GM21367 (cell line): ENCODE data around the gene TP53BP2.

Source experiments
- ATAC-seq: cut with Tn5 transposase; IDR thresholded peaks from one replicate; pipeline ENCODE4 v1.9.1; 2021; ENCODE audit not compliant: unreplicated experiment

TP53BP2 gene

DNA sequence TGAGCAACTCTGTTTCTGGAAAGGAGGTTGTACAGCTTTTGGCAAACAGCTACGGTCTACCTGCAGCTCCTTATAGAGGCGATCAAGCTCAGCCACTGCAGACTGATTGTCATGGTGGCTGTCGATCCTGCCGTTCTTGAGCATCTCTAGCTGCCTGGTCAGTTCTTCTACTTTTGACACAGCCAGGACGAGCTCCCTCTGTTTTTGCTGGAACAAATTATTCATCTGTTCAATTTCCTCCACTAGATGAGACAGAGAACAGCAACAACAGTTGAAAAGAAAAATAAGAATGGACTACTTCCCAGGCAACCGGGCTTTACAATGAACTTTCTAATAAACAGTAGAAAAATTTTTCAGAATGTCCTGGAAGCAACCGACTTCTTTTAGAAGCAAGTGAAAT lies 42.5 kb downstream of the TP53BP2 start:
- ATAC-seq, result no peak

DNA sequence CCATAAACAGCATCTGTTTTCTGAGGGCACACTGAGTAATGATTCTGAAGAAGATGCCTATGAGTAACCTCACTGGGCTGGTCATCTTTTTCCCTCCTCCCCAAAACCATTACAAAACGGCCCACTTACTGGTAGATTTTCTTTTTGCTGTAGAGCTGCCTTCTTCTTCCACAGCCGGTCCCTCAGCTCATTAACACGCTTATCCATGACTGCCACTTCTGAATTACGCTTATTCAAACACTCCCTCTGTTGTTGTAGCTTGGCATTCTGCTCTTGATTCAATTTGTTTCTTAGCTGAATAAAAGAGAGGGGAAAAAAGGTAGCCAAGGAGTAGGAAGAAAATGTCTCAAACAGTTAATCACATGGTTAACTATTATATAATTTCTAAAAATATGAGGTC lies 43.1 kb downstream of the TP53BP2 start:
- no peak for ATAC-seq

DNA sequence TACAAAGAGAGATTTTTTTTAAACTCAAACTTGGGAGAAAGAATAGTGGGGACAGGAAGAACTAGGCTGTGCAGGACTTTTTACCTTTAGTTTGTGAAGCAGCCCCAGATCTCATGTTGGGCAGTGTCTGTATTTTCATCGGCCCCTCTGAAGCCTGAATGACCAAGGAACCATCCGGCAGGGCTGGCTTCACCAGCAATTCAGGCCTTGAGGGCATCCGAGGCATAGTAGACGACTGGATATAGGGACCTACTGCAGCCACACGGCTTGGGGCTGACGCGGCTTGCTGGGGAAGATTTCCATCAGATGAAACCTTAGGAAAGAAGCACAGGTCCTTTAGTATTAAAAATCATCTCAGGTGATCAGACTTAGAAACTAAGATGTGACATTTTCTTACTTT lies 43.7 kb downstream of the TP53BP2 start:
- ATAC-seq, result no peak

DNA sequence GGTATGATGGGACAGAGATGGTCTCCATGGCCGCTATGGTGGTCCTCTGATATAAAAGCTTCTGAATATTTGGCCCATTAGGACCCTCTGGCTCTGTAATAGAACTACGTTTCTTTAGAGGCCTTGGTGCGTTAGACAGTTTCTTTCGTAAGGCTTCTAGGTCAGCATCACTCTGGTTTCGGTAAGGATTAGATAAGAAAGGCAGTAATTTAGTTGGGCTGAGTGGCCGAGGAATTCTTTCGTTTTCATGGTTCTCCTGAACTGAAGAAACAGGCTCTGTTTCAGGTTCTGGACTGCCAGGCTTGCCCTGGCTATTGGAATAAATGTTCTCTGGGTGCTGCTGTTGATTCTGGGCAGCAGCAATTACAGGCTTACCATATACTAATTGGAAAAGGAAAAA lies 49.5 kb downstream of the TP53BP2 start:
- ATAC-seq, result no peak

DNA sequence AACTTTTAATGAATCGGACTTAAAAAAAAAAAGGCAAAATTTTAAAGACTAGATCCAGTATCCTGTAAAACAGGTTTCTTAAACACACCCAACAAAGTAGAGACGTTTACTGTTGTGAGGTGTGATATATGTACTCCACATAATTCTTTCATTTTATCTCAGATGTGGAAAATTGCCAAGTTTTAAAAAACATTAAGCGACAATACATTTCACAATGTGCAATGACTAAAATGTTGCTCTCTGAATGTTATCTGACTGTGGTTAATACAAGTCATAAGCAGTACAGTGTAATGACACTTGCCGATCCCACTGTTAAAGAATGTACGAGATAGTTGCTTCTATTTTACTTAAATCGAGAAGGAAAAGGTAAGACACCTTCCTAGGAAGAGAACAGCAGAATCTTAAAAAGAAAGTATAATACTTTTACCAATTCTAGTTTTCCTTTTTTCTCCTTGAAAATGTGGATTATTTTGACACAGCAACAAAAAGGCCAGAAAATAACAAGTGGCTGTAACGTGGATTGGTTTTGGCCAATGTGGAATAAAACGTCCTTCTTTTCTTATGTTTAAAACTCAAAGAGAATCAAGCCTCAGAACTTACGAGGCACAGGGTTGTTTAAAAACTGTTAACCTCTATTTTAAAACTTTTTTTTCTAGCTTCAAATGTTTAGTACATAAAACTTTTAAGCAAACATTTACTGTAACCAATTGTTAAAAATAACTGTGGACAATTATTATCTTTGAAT lies 51.4 kb downstream of the TP53BP2 start:
- ATAC-seq, result no peak

DNA sequence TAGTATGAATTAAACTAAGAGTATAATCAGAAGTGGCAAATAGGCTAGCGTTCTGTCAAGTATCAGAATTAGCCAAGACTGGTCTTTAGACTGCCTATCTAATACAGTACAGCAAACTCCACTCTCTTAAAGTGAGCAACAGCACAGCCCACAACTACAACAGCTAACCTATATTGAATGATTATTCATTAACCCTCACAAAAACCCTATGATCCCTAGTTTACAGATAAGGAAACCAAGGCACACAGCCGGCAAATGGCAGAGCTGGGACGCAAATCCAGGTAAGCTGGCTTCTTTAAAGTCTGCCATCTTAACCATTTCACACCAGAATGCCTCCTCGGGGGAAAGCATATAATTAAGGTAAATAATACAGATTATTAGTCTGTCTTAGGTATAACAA lies 52.0 kb downstream of the TP53BP2 start:
- ATAC-seq, result no peak

DNA sequence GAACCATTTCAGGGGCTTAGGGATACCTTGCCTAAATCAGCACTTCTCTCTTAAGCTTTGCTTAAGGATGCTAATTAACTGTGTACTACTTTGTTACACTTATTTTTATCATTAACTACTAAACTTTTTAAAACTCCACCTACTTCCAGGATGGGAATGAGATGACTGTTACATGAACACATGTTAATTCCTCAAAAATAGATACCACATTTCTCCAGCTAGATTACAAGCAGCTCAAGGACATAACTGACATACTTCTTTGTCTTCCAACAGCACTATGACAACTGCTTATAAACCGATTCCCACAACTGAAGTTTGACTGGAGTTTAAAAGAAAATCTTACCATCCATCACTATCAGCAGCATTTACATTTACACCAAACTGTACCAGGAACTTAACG lies 53.7 kb downstream of the TP53BP2 start:
- ATAC-seq, result no peak

DNA sequence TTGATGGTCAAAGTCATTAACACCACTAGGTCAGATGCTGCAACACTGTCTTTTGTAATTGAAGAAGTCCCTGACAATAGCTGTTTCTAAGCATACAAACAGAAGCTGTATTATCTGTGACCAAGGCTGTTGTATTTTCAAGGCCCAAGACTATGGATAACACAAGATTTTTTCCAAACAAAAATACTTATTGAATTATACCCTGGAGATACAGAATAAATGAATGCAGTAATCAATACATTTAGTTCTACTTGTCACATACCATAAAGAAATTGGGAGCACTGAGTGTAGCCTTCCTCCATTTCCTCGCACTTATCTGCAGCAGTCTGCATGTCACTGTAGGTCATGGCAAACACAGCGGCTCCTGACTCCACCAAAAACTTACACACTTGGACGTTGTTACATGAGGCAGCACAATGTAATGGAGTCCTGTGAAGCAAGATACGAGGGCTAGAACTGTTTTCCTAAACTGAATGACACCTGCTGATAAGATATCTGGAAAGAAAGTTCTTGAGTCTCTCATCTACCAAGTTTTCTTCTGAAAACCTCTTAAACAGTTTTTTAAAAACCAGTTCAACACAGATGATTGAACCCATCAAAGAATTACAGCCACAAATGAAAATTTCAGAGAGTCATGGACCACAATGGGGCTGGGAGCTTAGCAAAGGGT lies 56.9 kb downstream of the TP53BP2 start:
- no peak for ATAC-seq

DNA sequence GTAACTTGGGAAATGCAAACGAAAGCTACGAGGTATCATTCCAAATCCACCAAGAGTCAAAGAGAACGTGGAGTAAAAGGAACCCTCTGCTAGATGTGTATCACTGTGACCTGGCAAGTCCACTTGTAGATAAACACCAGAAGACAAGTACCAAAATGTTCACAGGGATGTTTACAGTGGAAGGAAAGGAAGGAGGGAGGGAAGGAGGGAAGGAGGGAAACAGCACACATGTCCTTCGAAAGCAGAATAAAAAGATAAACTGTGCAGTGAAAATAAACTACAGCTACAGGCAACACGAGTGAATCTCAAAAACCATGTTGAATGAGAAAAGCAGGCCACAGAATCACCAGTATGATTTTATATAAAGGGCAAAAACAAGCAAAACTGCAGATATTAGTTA lies 59.9 kb downstream of the TP53BP2 start:
- ATAC-seq, result no peak

DNA sequence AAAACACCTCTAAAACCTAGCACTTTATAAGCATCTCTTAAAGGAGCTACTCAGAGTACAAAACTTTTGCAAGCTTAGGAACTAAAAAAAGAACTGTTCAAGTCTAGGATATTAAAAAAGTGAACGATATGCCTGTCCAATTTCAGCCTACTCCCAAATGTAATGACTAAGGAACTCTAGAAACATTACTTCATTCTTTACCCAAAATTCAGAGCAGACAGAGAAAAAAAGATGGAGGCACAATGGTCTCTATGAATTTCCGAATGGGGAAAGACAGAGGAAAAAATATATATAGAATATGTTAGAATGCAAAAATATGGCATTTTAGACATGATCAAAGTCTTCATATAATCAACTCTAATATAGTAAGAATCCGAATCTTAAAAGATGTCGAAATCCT lies 61.2 kb downstream of the TP53BP2 start:
- no peak for ATAC-seq

DNA sequence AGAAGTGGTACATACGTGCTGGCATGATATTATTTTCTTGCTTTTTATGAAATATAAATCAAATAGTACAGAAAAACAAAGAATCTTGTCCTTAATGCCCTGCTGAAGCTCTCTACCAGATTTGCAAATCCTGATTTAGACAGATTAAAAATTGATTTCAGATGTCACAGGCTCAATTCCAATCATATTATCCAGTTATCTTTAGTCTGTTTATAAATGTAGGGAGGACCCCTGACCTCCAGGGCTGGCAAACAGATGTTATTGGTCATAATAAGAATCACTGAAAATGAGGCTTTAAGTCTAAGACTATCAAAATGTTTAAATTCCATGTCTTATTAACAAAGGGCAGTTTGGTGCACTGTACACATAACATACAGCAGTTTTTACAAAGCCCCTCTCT lies 62.1 kb downstream of the TP53BP2 start:
- no peak for ATAC-seq

DNA sequence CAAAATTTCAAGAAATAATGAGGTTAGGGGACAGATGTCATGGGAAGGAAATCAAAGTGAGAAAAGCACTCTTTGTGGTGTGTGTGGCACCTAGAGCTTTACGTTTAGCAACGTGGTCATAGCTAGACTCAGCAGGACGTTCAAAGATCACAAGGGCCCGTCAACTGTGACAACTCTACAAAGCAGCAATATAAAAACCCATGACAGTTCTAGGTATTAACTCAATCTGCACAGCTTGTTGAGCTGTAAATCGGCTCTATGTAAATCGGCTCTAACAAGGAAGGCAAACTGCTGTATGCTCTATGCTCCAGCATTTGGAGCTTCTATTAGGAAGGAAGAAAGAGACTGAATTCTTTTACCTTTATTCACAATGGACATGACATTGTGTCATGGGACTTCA lies 64.8 kb downstream of the TP53BP2 start:
- no peak for ATAC-seq

DNA sequence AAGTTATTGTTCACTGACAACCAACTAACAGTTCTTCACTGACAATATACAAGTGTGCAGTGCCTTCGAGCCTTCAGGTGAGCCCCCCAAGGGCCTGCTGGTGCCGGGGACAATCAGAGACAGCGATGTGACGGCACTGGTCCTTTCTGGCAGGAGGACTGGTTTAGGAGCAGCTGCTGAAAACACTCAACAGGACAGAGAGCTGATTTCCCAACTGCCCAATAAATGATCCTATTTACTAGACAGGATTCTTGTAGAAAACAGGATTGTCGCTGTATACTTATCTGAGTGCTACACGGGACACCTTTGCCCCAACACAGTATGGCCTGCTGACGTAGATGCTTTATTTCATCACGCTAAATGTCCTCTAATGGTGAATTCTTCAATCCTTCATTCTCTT lies 65.4 kb downstream of the TP53BP2 start:
- ATAC-seq, result no peak

DNA sequence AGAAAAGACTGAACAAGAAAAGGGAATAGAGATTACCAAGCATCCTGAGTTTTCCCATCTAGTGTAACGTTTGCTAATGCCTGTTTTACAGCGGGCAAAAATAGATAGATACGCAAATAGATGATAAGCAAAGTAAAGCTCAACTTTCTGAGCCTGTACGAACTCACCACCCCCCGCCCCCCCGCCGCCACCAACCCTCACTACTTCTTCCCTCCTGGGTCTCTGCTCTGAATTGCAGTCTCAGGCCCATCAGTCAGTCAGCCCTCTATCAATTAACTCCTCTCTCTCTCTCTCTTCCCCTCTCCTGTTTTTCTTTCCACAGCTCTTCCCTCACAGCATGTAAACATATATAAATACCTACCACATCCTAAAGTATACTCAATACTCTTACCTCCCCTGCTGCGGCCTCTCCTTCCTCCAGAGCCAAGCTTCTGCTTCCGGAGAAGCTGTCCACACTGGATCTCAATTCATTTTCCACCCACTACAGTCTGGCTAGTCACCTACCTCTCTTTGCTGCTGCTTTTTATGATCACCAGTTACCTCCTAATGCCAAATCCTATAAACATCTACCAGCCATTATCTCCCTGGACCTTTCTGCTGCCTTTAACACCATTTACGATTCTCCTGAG lies 68.8 kb downstream of the TP53BP2 start:
- no peak for ATAC-seq

DNA sequence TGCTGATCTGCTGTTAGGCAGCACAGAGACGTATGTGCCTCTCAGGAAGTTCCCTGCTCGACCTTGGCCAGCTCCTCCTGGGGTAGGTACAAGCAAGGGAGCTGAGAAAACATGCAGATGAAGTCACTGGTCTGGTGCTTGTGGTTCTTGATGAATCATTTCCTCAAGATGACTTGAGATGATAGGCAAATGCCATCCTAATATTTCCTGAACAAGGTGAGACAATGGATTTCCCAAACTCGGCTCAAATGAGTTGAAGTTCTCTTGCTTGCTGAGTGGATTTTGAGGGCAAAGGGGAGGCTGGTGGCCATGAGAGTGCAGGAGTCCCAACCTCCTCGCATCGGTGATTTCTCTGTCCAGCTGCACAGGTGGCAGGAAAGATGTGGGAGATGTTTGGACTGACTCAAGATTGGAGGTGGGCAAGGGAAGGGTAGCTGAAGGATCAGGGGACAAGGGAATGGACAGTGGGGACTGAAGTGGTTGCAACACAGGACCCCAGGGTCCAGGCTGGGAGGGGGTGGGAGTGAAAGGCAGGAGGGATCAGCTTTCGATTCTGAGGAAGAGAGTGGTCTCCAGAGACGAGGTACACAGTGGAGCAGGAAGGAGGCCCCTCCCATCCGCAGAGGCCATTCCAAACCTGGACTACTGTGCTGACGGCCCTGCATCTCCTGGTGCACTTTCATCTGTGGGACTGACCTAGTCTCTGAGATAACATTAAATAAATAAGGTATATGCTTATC lies 69.5 kb downstream of the TP53BP2 start:
- ATAC-seq, result peak; percentile 42

DNA sequence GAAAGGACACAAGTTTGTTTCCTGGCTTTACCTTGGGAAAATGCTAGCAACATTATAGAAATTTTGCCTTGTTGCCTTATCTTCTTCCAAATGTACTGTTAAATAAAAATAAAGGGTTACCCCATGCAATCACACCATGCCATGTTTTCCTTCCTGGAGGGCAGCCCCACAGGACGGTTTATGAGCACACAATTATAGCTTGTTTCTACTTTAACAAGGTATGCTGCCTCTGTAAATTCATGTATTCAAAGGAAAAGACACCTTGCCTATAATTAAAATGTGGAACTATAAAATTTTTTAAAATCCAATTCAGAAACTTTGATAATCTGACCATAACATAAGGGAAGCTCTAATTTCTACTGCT lies 70.1 kb downstream of the TP53BP2 start:
- ATAC-seq, result no peak

DNA sequence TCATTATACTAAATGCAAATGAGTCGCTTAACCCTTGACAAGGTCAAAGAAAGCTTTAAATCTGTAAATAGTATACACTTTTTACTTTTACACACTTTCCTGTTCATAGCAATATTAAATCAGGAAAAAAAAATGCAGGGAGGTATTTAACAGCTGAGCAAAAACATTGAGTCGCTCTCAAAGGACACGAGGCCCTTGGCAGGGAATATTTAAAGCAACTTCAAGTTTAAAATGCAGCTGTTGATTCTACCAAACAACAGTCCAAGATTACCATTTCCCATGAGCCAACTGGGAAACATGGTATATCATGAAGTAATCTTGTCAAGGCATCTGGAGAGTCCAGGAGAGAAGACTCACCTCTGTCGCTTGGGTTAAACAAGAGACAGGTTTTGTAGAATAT lies 70.7 kb downstream of the TP53BP2 start:
- no peak for ATAC-seq

DNA sequence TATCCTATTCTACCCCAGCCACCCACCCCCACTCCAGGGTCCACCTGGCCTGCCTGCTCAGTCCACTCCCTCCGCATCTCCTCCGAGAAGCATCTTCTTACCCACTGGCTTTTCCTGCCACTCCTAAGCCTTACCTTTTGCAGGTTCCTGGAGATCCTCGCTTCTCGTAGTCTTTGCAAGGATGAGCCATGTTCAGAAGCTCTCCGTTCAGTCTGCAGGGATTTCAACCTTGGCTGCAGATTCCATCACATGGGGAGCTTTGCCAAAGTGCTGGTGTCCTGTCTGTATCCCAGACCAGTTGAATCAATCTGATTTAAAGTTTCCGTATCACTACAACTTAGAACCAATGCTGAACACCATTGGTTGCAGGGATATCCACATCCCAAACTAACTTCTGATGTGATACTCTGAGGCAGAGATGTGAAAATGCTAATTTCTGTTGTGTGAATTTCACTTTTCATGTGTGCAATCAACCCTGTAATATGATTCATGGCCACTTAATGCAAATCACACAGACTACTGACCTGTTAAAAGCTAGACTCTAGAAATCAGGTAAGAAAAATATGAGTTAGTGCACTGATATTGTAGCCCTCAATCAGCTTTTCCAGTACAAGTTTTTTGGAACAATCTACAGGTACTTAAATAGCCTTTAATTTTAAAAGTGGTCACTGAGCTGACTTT lies 71.5 kb downstream of the TP53BP2 start:
- ATAC-seq, result no peak

DNA sequence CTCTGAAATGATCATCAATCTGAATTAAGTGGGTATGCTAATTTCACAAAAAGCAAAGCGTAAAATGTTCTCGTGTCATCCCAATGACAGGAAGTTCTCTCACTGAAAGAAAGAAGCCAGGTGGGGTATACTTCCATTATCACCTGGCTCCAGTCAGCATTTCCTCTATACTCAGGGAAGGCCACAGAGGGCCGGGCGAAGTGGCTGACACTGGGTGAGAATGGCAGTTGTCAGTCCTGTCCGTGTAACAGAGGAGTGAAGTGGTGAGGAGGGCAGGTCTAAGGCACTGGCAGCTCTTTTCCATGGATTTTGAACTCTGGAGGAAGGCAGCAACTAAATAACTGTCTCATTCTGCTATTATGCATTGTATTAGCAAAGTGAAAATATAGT lies 73.0 kb downstream of the TP53BP2 start:
- ATAC-seq, result no peak

DNA sequence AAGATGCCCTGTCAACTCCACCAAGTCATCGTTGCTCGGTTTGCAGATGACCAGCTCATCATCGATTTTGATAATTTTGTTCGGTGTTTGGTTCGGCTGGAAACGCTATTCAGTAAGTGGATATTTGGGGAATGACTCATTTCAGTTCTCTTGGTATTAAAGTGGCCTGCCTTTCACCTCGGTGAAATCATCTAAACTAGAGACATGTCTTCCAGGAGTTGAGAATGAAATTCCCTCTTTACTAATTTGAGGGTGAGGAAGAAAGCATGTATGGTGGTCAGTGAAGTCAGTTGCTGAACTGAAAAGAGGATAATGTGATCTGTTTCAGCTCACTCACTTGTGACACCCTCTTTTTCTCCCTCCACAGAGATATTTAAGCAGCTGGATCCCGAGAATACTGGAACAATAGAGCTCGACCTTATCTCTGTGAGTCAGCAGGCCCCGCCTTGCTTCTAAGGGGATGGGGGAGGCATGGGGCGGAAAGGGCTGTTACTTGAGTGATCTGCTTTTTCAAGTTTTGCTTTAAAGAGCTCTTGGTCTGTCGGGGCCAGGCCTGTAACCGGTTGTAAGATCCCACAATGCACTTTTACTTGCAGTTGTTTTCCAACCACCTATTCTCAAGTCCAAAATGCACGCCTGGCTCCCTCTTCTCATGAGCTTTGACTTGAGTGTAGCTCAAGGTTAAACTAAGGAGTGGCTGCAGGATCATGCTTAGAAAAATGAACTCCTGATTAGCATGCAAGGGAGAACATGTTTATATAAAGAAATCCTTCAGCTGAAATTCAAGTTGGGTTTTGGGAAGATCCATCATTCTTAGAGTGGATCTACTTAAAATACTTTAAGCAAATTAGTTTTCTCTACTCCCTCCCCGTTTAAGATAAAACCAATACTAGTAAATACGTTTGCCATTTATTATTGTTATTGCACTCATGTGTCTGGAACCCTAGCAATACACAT lies 73.7 kb downstream of the TP53BP2 start:
- no peak for ATAC-seq
